Natural killer cell (primary cell): Measurements from ENCODE around the gene SEC14L2. TPM values are rescaled to one million over a fixed set of nuclear protein-coding genes. Genes with fewer than 3 reads are reported as not detected.
"Not testable (repeated sequence)": the region's sequence is repeated elsewhere in the genome, so short reads cannot be mapped to it uniquely, and the experiment has no call there.

Experiments
- ATAC-seq, 3 donors: fragments of 150-1000 bp in 2 of 3; fragments of 200-7000 bp in 1 of 3; cut with Tn5 transposase; 1 replicate in 1 of 3; 2 replicates in 2 of 3; pipeline ENCODE4 v1.10.0; 2021; ENCODE audit warnings: mild to moderate bottlenecking in 2 of 3, moderate library complexity in 2 of 3
- DNase-seq, 2 donors: peaks; one replicate each; pipeline versions ENCODE4 v3.0.0 to v3.0.0-alpha.2; 2013 to 2021; ENCODE audit warnings: mixed read lengths in 1 of 2
- H3K27ac ChIP-seq: one replicate; pipeline ENCODE4 v1.5.1; 2013; ENCODE audit warnings: mild to moderate bottlenecking, low read length
- H3K27me3 ChIP-seq: one replicate; pipeline ENCODE4 v1.6.1; 2013; ENCODE audit warnings: low read length; ENCODE audit not compliant: control insufficient read depth, insufficient read depth
- H3K36me3 ChIP-seq: one replicate; pipeline ENCODE4 v1.6.1; 2013; ENCODE audit warnings: low read length; ENCODE audit not compliant: control insufficient read depth, insufficient read depth
- H3K4me1 ChIP-seq: one replicate; pipeline ENCODE4 v1.6.1; 2013; ENCODE audit warnings: low read length; ENCODE audit not compliant: control insufficient read depth, insufficient read depth
- H3K4me3 ChIP-seq: one replicate; pipeline ENCODE4 v1.5.1; 2013; ENCODE audit warnings: low read length
- H3K9me3 ChIP-seq: one replicate; pipeline ENCODE4 v1.6.1; 2013; ENCODE audit warnings: low read length; ENCODE audit not compliant: control insufficient read depth, insufficient read depth
- H3K27ac Mint-ChIP-seq, 2 donors: one replicate each; pipeline ENCODE4 v1.8.0; 2022; ENCODE audit warnings: mild to moderate bottlenecking in 2 of 2, mixed read lengths in 2 of 2, moderate library complexity in 1 of 2
- H3K27me3 Mint-ChIP-seq, 2 donors: one replicate each; pipeline ENCODE4 v1.8.0; 2022; ENCODE audit warnings: low read depth in 2 of 2, mixed read lengths in 2 of 2
- H3K36me3 Mint-ChIP-seq: one replicate; pipeline ENCODE4 v1.8.0; 2022; ENCODE audit warnings: mixed read lengths
- H3K4me1 Mint-ChIP-seq, 2 donors: one replicate each; pipeline ENCODE4 v1.8.0; 2022; ENCODE audit warnings: mixed read lengths in 2 of 2
- H3K4me3 Mint-ChIP-seq: one replicate; pipeline ENCODE4 v1.8.0; 2022; ENCODE audit warnings: mild to moderate bottlenecking, moderate library complexity, mixed read lengths
- H3K9me3 Mint-ChIP-seq, 2 donors: one replicate each; pipeline ENCODE4 v1.8.0; 2022; ENCODE audit warnings: mixed read lengths in 2 of 2
- CTCF ChIP-seq: fragments of 200-600 bp; IDR thresholded peaks from one replicate; pipeline ENCODE4 v1.8.0; 2022; ENCODE audit warnings: antibody characterized with exemption
- WGBS: methylation state at CpG from one replicate; pipeline ENCODE4 v1.1.7; 2013; ENCODE audit warnings: missing lambda C conversion rate; ENCODE audit not compliant: insufficient coverage; 5-methylcytosine and 5-hydroxymethylcytosine counted together
- intact Hi-C: fragments of 100-400 bp; cut with micrococcal nuclease; formaldehyde crosslinking; loops from one replicate; pipeline ENCODE4 v1.14.2; 2022
- total RNA-seq, 4 donors: library from RNA; stranded (reverse); fragments of 120-200 nt in 1 of 4; gene quantifications; one replicate each; pipeline versions ENCODE4 v1.2.3 to v1.2.4, GENCODE V29; 2013 to 2022

SEC14L2 gene
- total RNA-seq, 3 donors from 2014 or later (not counting 1 experiment from before 2014, with no cell fraction given), result 0.71 to 6.6 (median 2.7) TPM

GRCh38 chr22:30402028-30402765, 5.4 kb downstream of the SEC14L2 start:
- DNase-seq (no peak), ATAC-seq (no peak)
- Mint-ChIP-seq H3K4me3 (no peak overlapping the region), H3K27me3 (peaks cover 16 to 17% of the 10 kb centered on the region in 2 donors), H3K27ac (no peak overlapping the region), H3K36me3 (no peaks in the 10 kb centered on the region), H3K4me1 (peaks cover 13 to 15% of the 10 kb centered on the region in 2 donors), H3K9me3 (no peaks in the 10 kb centered on the region)
- no peak for TF ChIP-seq CTCF
- H3K4me1 ChIP-seq, result peaks cover 19% of the 10 kb centered on the region
- no peak overlapping the region for H3K4me3 ChIP-seq
- intact Hi-C loops, result no loop called here
- 100% methylated on average over 4 of the region's 5 CpGs for WGBS
- H3K36me3 ChIP-seq, result no peaks in the 10 kb centered on the region
- H3K27ac ChIP-seq, result no peak overlapping the region
- no peaks in the 10 kb centered on the region for H3K9me3 ChIP-seq
- peaks cover 14% of the 10 kb centered on the region for H3K27me3 ChIP-seq

- H3K36me3 Mint-ChIP-seq, H3K27ac Mint-ChIP-seq, H3K9me3 ChIP-seq, H3K4me3 Mint-ChIP-seq, H3K27me3 ChIP-seq, DNase-seq, H3K36me3 ChIP-seq, H3K27ac ChIP-seq, H3K9me3 Mint-ChIP-seq, intact Hi-C loops, H3K4me3 ChIP-seq, ATAC-seq: not testable (repeated sequence)
- peaks cover 13 to 15% of the 10 kb centered on the region in 2 donors for H3K4me1 Mint-ChIP-seq
- 93% methylated on average over 5 of the region's 5 CpGs for WGBS
- peaks cover 15 to 16% of the 10 kb centered on the region in 2 donors for H3K27me3 Mint-ChIP-seq
- peaks cover 14% of the 10 kb centered on the region for H3K4me1 ChIP-seq
Observed at GRCh38 chr22:30402766-30403104, 5.9 kb downstream of the SEC14L2 start.

- DNase-seq (no peak), ATAC-seq (no peak)
- H3K36me3 ChIP-seq, result no peaks in the 10 kb centered on the region
- WGBS, result 84% methylated on average over 6 of the region's 6 CpGs
- Mint-ChIP-seq H3K4me3 (no peak overlapping the region), H3K27ac (no peak overlapping the region), H3K4me1 (no peaks in the 10 kb centered on the region), H3K36me3 (no peaks in the 10 kb centered on the region), H3K9me3 (no peaks in the 10 kb centered on the region), H3K27me3 (peaks cover 0 to under 1% of the 10 kb centered on the region in 2 donors)
- no peaks in the 10 kb centered on the region for H3K9me3 ChIP-seq
- no peaks in the 10 kb centered on the region for H3K27me3 ChIP-seq
- H3K27ac ChIP-seq, result no peak overlapping the region
- TF ChIP-seq CTCF, result no peak
- no peak overlapping the region for H3K4me3 ChIP-seq
- no peaks in the 10 kb centered on the region for H3K4me1 ChIP-seq
- intact Hi-C loops, result no loop called here
Observed at GRCh38 chr22:30404307-30404706, 7.5 kb downstream of the SEC14L2 start.

- intact Hi-C loops, result no loop called here
- Histone ChIP-seq H3K36me3 (no peaks in the 10 kb centered on the region), H3K4me1 (no peaks in the 10 kb centered on the region), H3K27me3 (no peaks in the 10 kb centered on the region), H3K9me3 (no peaks in the 10 kb centered on the region), H3K27ac (no peak overlapping the region), H3K4me3 (no peak overlapping the region)
- no peaks in the 10 kb centered on the region for H3K36me3 Mint-ChIP-seq
- H3K4me3 Mint-ChIP-seq, result no peak overlapping the region
- no peak for TF ChIP-seq CTCF
- no peak for DNase-seq
- H3K9me3 Mint-ChIP-seq, result no peaks in the 10 kb centered on the region
- ATAC-seq, result no peak
- no peaks in the 10 kb centered on the region for H3K27me3 Mint-ChIP-seq
- no peaks in the 10 kb centered on the region for H3K4me1 Mint-ChIP-seq
- no peak overlapping the region for H3K27ac Mint-ChIP-seq
- WGBS, result 91% methylated on average over 2 of the region's 4 CpGs
Observed at GRCh38 chr22:30405731-30406130, 8.9 kb downstream of the SEC14L2 start.
